HCT116 (cell line): ENCODE measurements around the gene NRP1. TPM values are rescaled to one million over a fixed set of nuclear protein-coding genes. Genes with fewer than 3 reads are reported as not detected.

Experiments
- ATAC-seq: fragments of 200-7000 bp; cut with Tn5 transposase; 2 replicates; pipeline ENCODE4 v1.9.1; 2020; ENCODE audit warnings: mild to moderate bottlenecking, moderate library complexity
- BruUV-seq: library from RNA; stranded (reverse); fragments of 400-500 nt; replicated peaks from 2 replicates; lab custom pipeline; 2021; lab: Mats Ljungman, UMichigan
- CTCF ChIA-PET: fragments of 300-600 bp; sonication (Branson Sonifier 250); formaldehyde crosslinking; loops from one replicate; lab custom pipeline; 2021; ENCODE audit warnings: antibody characterized with exemption; lab: Charles Lee
- POLR2A ChIA-PET: fragments of 300-600, 350-600 bp; sonication (Branson Sonifier 250); formaldehyde crosslinking; loops from one replicate; lab custom pipeline; 2021; ENCODE audit warnings: antibody characterized with exemption; lab: Charles Lee
- RAD21 ChIA-PET, 2 experiments: fragments of 300-600 bp; sonication (Branson Sonifier 250); formaldehyde crosslinking; loops; one replicate each; lab custom pipeline; 2023; ENCODE audit warnings: low total read pairs in 2 of 2; ENCODE audit not compliant: uncharacterized antibody in 2 of 2, unreplicated experiment in 2 of 2, low non-redundant PET in 1 of 2; lab: Charles Lee
- DNase-seq: peaks from one replicate; pipeline ENCODE4 v3.0.0-alpha.2; 2010; ENCODE audit warnings: low read depth, low spot score
- H2AFZ ChIP-seq: fragments of 200-600 bp; shearing (Covaris generic), sonication (generic); 2 replicates; pipeline ENCODE4 v1.6.1; 2017; ENCODE audit warnings: low read depth, mixed run types, mixed read lengths, antibody characterized with exemption, low read length; ENCODE audit not compliant: poor library complexity, severe bottlenecking
- H3K27ac ChIP-seq: 2 replicates; pipeline ENCODE4 v1.5.1; 2012; ENCODE audit warnings: low read depth, low read length
- H3K27me3 ChIP-seq: fragments of 200-600 bp; sonication (generic); 2 replicates; pipeline ENCODE4 v1.6.1; 2016; ENCODE audit warnings: mixed run types, low read length, mixed read lengths; ENCODE audit not compliant: insufficient read depth
- H3K36me3 ChIP-seq, 2 experiments: fragments of 200-500 bp in 1 of 2; fragments of 200-600 bp in 1 of 2; sonication (Bioruptor generic) in 1 of 2; sonication (generic) in 1 of 2; 2 replicates each; pipeline versions ENCODE4 v1.5.1 to v1.6.1; 2014 to 2016; ENCODE audit warnings: low read length in 2 of 2, inconsistent platforms in 1 of 2, mixed read lengths in 1 of 2, mixed run types in 1 of 2; ENCODE audit not compliant: insufficient read depth in 2 of 2, control insufficient read depth in 1 of 2
- H3K4me1 ChIP-seq, 2 experiments: fragments of 200-600 bp in 1 of 2; sonication (generic) in 1 of 2; 2 replicates each; pipeline versions ENCODE4 v1.5.1 to v1.6.1; 2012 to 2017; ENCODE audit warnings: low read length in 2 of 2, inconsistent platforms in 1 of 2, mild to moderate bottlenecking in 1 of 2, mixed read lengths in 1 of 2, mixed run types in 1 of 2, moderate library complexity in 1 of 2; ENCODE audit not compliant: insufficient read depth in 2 of 2, control insufficient read depth in 1 of 2
- H3K4me2 ChIP-seq: fragments of 200-600 bp; sonication (generic); 2 replicates; pipeline ENCODE4 v1.6.1; 2017; ENCODE audit warnings: mixed run types, low read length, mixed read lengths
- H3K4me3 ChIP-seq, 2 experiments: fragments of 200-600 bp in 1 of 2; sonication (generic) in 1 of 2; replicated peaks in 1 of 2; 2 replicates each; pipeline ENCODE4 v1.5.1; 2011 to 2016; ENCODE audit warnings: low read length in 2 of 2, control low read depth in 1 of 2, low read depth in 1 of 2, mild to moderate bottlenecking in 1 of 2, mixed read lengths in 1 of 2, mixed run types in 1 of 2
- H3K79me2 ChIP-seq: fragments of 200-600 bp; sonication (generic); 2 replicates; pipeline ENCODE4 v1.6.1; 2017; ENCODE audit warnings: mild to moderate bottlenecking, mixed run types, low read length, moderate library complexity, mixed read lengths; ENCODE audit not compliant: insufficient read depth
- H3K9ac ChIP-seq: fragments of 200-600 bp; sonication (generic); 2 replicates; pipeline ENCODE4 v1.6.1; 2016; ENCODE audit warnings: low read length, mixed read lengths
- H3K9me2 ChIP-seq: fragments of 200-600 bp; sonication (generic), shearing (Covaris generic); 2 replicates; pipeline ENCODE4 v1.6.1; 2017; ENCODE audit warnings: mixed run types, mild to moderate bottlenecking, moderate library complexity; ENCODE audit not compliant: insufficient read depth
- H3K9me3 ChIP-seq, 2 experiments: fragments of 200-500 bp in 1 of 2; fragments of 200-600 bp in 1 of 2; sonication (Bioruptor generic) in 1 of 2; sonication (generic) in 1 of 2; 2 replicates each; pipeline ENCODE4 v1.6.1; 2014 to 2017; ENCODE audit warnings: low read length in 2 of 2, mixed read lengths in 2 of 2, inconsistent platforms in 1 of 2, low read depth in 1 of 2, mild to moderate bottlenecking in 1 of 2, mixed run types in 1 of 2, moderate library complexity in 1 of 2; ENCODE audit not compliant: control insufficient read depth in 1 of 2, insufficient read depth in 1 of 2
- H4K20me1 ChIP-seq: fragments of 200-600 bp; sonication (generic), shearing (Covaris generic); 2 replicates; pipeline ENCODE4 v1.6.1; 2017; ENCODE audit warnings: mixed run types, mild to moderate bottlenecking, moderate library complexity; ENCODE audit not compliant: insufficient read depth
- CBX3 ChIP-seq: IDR thresholded peaks from 2 replicates; pipeline ENCODE4 v1.6.1; 2012; ENCODE audit warnings: low read depth
- CEBPB ChIP-seq: IDR thresholded peaks from 2 replicates; pipeline ENCODE4 v1.6.1; 2012; ENCODE audit warnings: low read depth
- CTCF ChIP-seq, 3 experiments: fragments of 200-600 bp in 1 of 3; sonication (generic) in 1 of 3; IDR thresholded peaks in 2 of 3; conservative IDR thresholded peaks in 1 of 3; 2 replicates each; pipeline ENCODE4 v1.5.1; 2012 to 2017; ENCODE audit warnings: low read depth in 2 of 3, low read length in 2 of 3, antibody characterized with exemption in 1 of 3, borderline replicate concordance in 1 of 3, control low read depth in 1 of 3, mild to moderate bottlenecking in 1 of 3, mixed read lengths in 1 of 3, mixed run types in 1 of 3, moderate library complexity in 1 of 3; ENCODE audit not compliant: insufficient read depth in 1 of 3
- EGR1 ChIP-seq: IDR thresholded peaks from 2 replicates; pipeline ENCODE4 v1.6.1; 2012; ENCODE audit warnings: low read depth
- ELF1 ChIP-seq: IDR thresholded peaks from 2 replicates; pipeline ENCODE4 v1.6.1; 2012; ENCODE audit warnings: low read depth, borderline replicate concordance
- EZH2phosphoT487 ChIP-seq: fragments of 200-600 bp; IDR thresholded peaks from 2 replicates; pipeline ENCODE4 v1.6.1; 2018; ENCODE audit warnings: antibody characterized with exemption, borderline replicate concordance
- FOSL1 ChIP-seq: IDR thresholded peaks from 2 replicates; pipeline ENCODE4 v1.6.1; 2012; ENCODE audit warnings: low read depth
- JUND ChIP-seq: IDR thresholded peaks from 2 replicates; pipeline ENCODE4 v1.6.1; 2012
- POLR2A ChIP-seq: IDR thresholded peaks from 2 replicates; pipeline ENCODE4 v1.7.0; 2011; ENCODE audit warnings: borderline replicate concordance; ENCODE audit not compliant: insufficient read depth, insufficient read length; ENCODE audit errors: extremely low read depth
- SP1 ChIP-seq: IDR thresholded peaks from 2 replicates; pipeline ENCODE4 v1.6.1; 2012; ENCODE audit warnings: low read depth
- TCF7L2 ChIP-seq: IDR thresholded peaks from 2 replicates; pipeline ENCODE4 v1.7.0; 2011; ENCODE audit warnings: borderline replicate concordance, inconsistent platforms; ENCODE audit not compliant: insufficient read depth, insufficient read length; ENCODE audit errors: extremely low read depth
- YY1 ChIP-seq: IDR thresholded peaks from 2 replicates; pipeline ENCODE4 v1.6.1; 2011; ENCODE audit warnings: low read length, low read depth, moderate library complexity, mild to moderate bottlenecking; ENCODE audit not compliant: insufficient replicate concordance; ENCODE audit errors: extremely low read depth
- ZNF274 ChIP-seq: fragments of 200-500 bp; sonication (Bioruptor generic); IDR thresholded peaks from 2 replicates; pipeline ENCODE4 v1.6.1; 2014; ENCODE audit warnings: mild to moderate bottlenecking, low read depth, low read length, inconsistent platforms
- intact Hi-C: fragments of 100-400 bp; cut with micrococcal nuclease; formaldehyde crosslinking; loops from 2 replicates; pipeline ENCODE4 v1.10.0; 2022
- total RNA-seq: library from RNA; stranded (reverse); gene quantifications from one replicate; pipeline ENCODE4 v1.2.1, GENCODE V29; 2021; ENCODE audit not compliant: unreplicated experiment
- TF ChIP-seq, protein P1 (sequence below): IDR thresholded peaks from 2 replicates; pipeline ENCODE4 v1.6.1; 2012

The NRP1 gene
- total RNA-seq, 1 experiment from 2014 or later: 3.8 TPM

GRCh38 chr10:33180921-33181320 is 153.5 kb downstream of the NRP1 start:
- H2AFZ ChIP-seq: no peak overlapping the region
- H3K79me2 ChIP-seq: no peaks in the 10 kb centered on the region
- H3K4me2 ChIP-seq: no peak overlapping the region
- RAD21 ChIA-PET: no interaction called here
- CTCF ChIA-PET: no interaction called here
- H3K27ac ChIP-seq: no peak overlapping the region
- H3K9me2 ChIP-seq: no peaks in the 10 kb centered on the region
- no peaks in the 10 kb centered on the region for H3K9me3 ChIP-seq
- no peaks in the 10 kb centered on the region for H3K36me3 ChIP-seq
- ATAC-seq (no peak), DNase-seq (no peak)
- no peaks in the 10 kb centered on the region for H4K20me1 ChIP-seq
- intact Hi-C loops: no loop called here
- no peak overlapping the region for H3K9ac ChIP-seq
- H3K4me1 ChIP-seq: no peaks in the 10 kb centered on the region; a peak in 1 of 4 replicates
- BruUV-seq: no TSS peak
- H3K4me3 ChIP-seq: no peak overlapping the region
- POLR2A ChIA-PET: no interaction called here
- no peaks in the 10 kb centered on the region for H3K27me3 ChIP-seq
- TF ChIP-seq CBX3 (no peak), ELF1 (no peak), CTCF (IDR thresholded peaks at IDR 0.05 in 2 of 3, conservative IDR thresholded peaks at IDR 0.05 in 1 of 3; ENCODE audit: borderline replicate concordance in 1 of 3, insufficient read depth in 1 of 3, low read depth in 2 of 3, low read length in 2 of 3) (no peak), EGR1 (no peak)

- CTCF ChIA-PET: no interaction called here
- Histone ChIP-seq H3K36me3 (no peaks in the 10 kb centered on the region), H3K9me2 (no peaks in the 10 kb centered on the region), H2AFZ (no peak overlapping the region), H3K9ac (no peak overlapping the region), H3K4me2 (no peak overlapping the region), H3K4me1 (no peaks in the 10 kb centered on the region; a peak in 1 of 4 replicates), H3K4me3 (no peak overlapping the region), H3K79me2 (no peaks in the 10 kb centered on the region), H3K9me3 (no peaks in the 10 kb centered on the region), H3K27me3 (no peaks in the 10 kb centered on the region), H4K20me1 (no peaks in the 10 kb centered on the region), H3K27ac (no peak overlapping the region)
- RAD21 ChIA-PET: no interaction called here
- no peak for TF ChIP-seq FOSL1
- TF ChIP-seq CEBPB: no peak
- no peak for TF ChIP-seq EGR1
- TF ChIP-seq ZNF274: no peak
- no peak for TF ChIP-seq POLR2A
- TF ChIP-seq SP1: no peak
- no peak for TF ChIP-seq TCF7L2
- TF ChIP-seq ELF1: no peak
- TF ChIP-seq, protein P1, sequence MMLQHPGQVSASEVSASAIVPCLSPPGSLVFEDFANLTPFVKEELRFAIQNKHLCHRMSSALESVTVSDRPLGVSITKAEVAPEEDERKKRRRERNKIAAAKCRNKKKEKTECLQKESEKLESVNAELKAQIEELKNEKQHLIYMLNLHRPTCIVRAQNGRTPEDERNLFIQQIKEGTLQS: no peak
- no peak for TF ChIP-seq YY1
- TF ChIP-seq JUND: no peak
- TF ChIP-seq EZH2phosphoT487: no peak
- ATAC-seq: no peak
- DNase-seq: no peak
- POLR2A ChIA-PET: no interaction called here
- intact Hi-C loops: no loop called here
- no TSS peak for BruUV-seq
Observed at GRCh38 chr10:33180390-33180789, 154.1 kb downstream of the NRP1 start.
